IMR-90 (cell line): Measurements from ENCODE around the gene HACD2. TPM values are rescaled to one million over a fixed set of nuclear protein-coding genes. Genes with fewer than 3 reads are reported as not detected.

Experiments used
- ATAC-seq: fragments of 200-7000 bp; cut with Tn5 transposase; 2 replicates; pipeline ENCODE4 v1.9.1; 2020; ENCODE audit warnings: low read depth, mild to moderate bottlenecking, moderate library complexity
- BruUV-seq: library from RNA; stranded (reverse); fragments of 400-500 nt; replicated peaks from 2 replicates; lab custom pipeline; 2021; lab: Mats Ljungman, UMichigan
- CTCF ChIA-PET: fragments of 300-600 bp; formaldehyde crosslinking; extraction: SDS; loops from one replicate; lab custom pipeline; 2021; ENCODE audit warnings: antibody characterized with exemption; lab: Yijun Ruan, JAX
- POLR2A ChIA-PET: fragments of 300-600 bp; sonication (Branson Sonifier 250); formaldehyde crosslinking; loops from one replicate; lab custom pipeline; 2022; ENCODE audit warnings: antibody characterized with exemption; ENCODE audit not compliant: unreplicated experiment; lab: Charles Lee
- DNase-seq: peaks from one replicate; pipeline ENCODE4 v3.0.0; 2013
- H2AFZ ChIP-seq: replicated peaks from 2 replicates; pipeline ENCODE3; 2013; ENCODE audit warnings: low read length, mild to moderate bottlenecking; ENCODE audit not compliant: poor library complexity
- H2AK5ac ChIP-seq: 2 replicates; pipeline ENCODE4 v1.6.1; 2013; ENCODE audit warnings: low read depth, low read length, inconsistent platforms
- H2AK9ac ChIP-seq: replicated peaks from 2 replicates; pipeline ENCODE3; 2013; ENCODE audit warnings: mild to moderate bottlenecking, low read depth, low read length, moderate library complexity; ENCODE audit not compliant: poor library complexity
- H2BK120ac ChIP-seq: 2 replicates; pipeline ENCODE4 v1.6.1; 2013; ENCODE audit warnings: low read depth, low read length, inconsistent platforms
- H2BK15ac ChIP-seq: 3 replicates; pipeline ENCODE4 v1.6.1; 2013; ENCODE audit warnings: low read depth, low read length, inconsistent platforms
- H2BK20ac ChIP-seq: 2 replicates; pipeline ENCODE4 v1.6.1; 2013; ENCODE audit warnings: low read depth, mild to moderate bottlenecking, inconsistent platforms, low read length, moderate library complexity
- H2BK5ac ChIP-seq: 2 replicates; pipeline ENCODE4 v1.6.1; 2013; ENCODE audit warnings: mild to moderate bottlenecking, low read depth, low read length, inconsistent platforms; ENCODE audit not compliant: poor library complexity, severe bottlenecking
- H3K14ac ChIP-seq: replicated peaks from 2 replicates; pipeline ENCODE4 v1.6.1; 2013; ENCODE audit warnings: low read depth, low read length, inconsistent platforms
- H3K18ac ChIP-seq: 2 replicates; pipeline ENCODE4 v1.6.1; 2013; ENCODE audit warnings: low read depth, low read length, control low read depth
- H3K23ac ChIP-seq: 2 replicates; pipeline ENCODE4 v1.6.1; 2013; ENCODE audit warnings: low read depth, low read length, inconsistent platforms
- H3K27ac ChIP-seq: 2 replicates; pipeline ENCODE4 v1.5.1; 2013; ENCODE audit warnings: mild to moderate bottlenecking, control low read depth, low read length; ENCODE audit not compliant: insufficient read depth
- H3K27me3 ChIP-seq: 2 replicates; pipeline ENCODE4 v1.6.1; 2013; ENCODE audit warnings: low read length; ENCODE audit not compliant: control insufficient read depth, insufficient read depth
- H3K36me3 ChIP-seq: 2 replicates; pipeline ENCODE4 v1.6.1; 2013; ENCODE audit warnings: low read length, mixed read lengths; ENCODE audit not compliant: control insufficient read depth, insufficient read depth
- H3K4ac ChIP-seq: 2 replicates; pipeline ENCODE4 v1.6.1; 2013; ENCODE audit warnings: low read depth, low read length, inconsistent platforms
- H3K4me1 ChIP-seq: 2 replicates; pipeline ENCODE4 v1.6.1; 2013; ENCODE audit warnings: low read length, mixed read lengths; ENCODE audit not compliant: control insufficient read depth, insufficient read depth
- H3K4me2 ChIP-seq: 2 replicates; pipeline ENCODE4 v1.6.1; 2013; ENCODE audit warnings: low read depth, mild to moderate bottlenecking, control low read depth, low read length, moderate library complexity
- H3K4me3 ChIP-seq: 2 replicates; pipeline ENCODE4 v1.5.1; 2013; ENCODE audit warnings: low read depth, mild to moderate bottlenecking, control low read depth, low read length, moderate library complexity; ENCODE audit not compliant: insufficient read depth
- H3K56ac ChIP-seq: 2 replicates; pipeline ENCODE4 v1.6.1; 2013; ENCODE audit warnings: low read length, inconsistent platforms; ENCODE audit not compliant: insufficient read depth; ENCODE audit errors: extremely low read depth
- H3K79me1 ChIP-seq, 2 experiments: 2 replicates each; pipeline ENCODE4 v1.6.1; 2013; ENCODE audit warnings: low read length in 2 of 2, inconsistent platforms in 1 of 2, low read depth in 1 of 2
- H3K9ac ChIP-seq: 2 replicates; pipeline ENCODE4 v1.6.1; 2013; ENCODE audit warnings: low read depth, low read length, control low read depth
- H3K9me1 ChIP-seq: 2 replicates; pipeline ENCODE4 v1.6.1; 2013; ENCODE audit warnings: low read length, inconsistent platforms; ENCODE audit not compliant: insufficient read depth
- H3K9me3 ChIP-seq: 2 replicates; pipeline ENCODE4 v1.6.1; 2013; ENCODE audit warnings: low read length; ENCODE audit not compliant: control insufficient read depth, insufficient read depth
- H4K20me1 ChIP-seq: 2 replicates; pipeline ENCODE4 v1.6.1; 2013; ENCODE audit warnings: low read length, inconsistent platforms; ENCODE audit not compliant: insufficient read depth
- H4K5ac ChIP-seq: 2 replicates; pipeline ENCODE4 v1.6.1; 2013; ENCODE audit warnings: mild to moderate bottlenecking, low read depth, low read length, control low read depth
- H4K8ac ChIP-seq, 2 experiments: 2 replicates each; pipeline ENCODE4 v1.6.1; 2013; ENCODE audit warnings: low read depth in 2 of 2, low read length in 2 of 2, control low read depth in 1 of 2, inconsistent platforms in 1 of 2
- H4K91ac ChIP-seq: 2 replicates; pipeline ENCODE4 v1.6.1; 2013; ENCODE audit warnings: low read depth, low read length, inconsistent platforms; ENCODE audit not compliant: insufficient read depth
- BHLHE40 ChIP-seq: fragments of 150-350 bp; IDR thresholded peaks from 2 replicates; pipeline ENCODE4 v1.6.1; 2016; ENCODE audit warnings: mild to moderate bottlenecking, low read depth, low read length
- CEBPB ChIP-seq: IDR thresholded peaks from 2 replicates; pipeline ENCODE4 v1.6.1; 2012; ENCODE audit warnings: low read depth, low read length, improper control_type of control experiment
- CHD1 ChIP-seq: IDR thresholded peaks from 2 replicates; pipeline ENCODE4 v1.6.1; 2012; ENCODE audit warnings: low read depth, low read length, improper control_type of control experiment
- CTCF ChIP-seq: conservative IDR thresholded peaks from 2 replicates; pipeline ENCODE4 v1.5.1; 2012; ENCODE audit warnings: mild to moderate bottlenecking, low read depth, low read length, improper control_type of control experiment
- MAFK ChIP-seq: IDR thresholded peaks from 2 replicates; pipeline ENCODE4 v1.6.1; 2012; ENCODE audit warnings: low read depth, low read length, improper control_type of control experiment
- MAZ ChIP-seq: IDR thresholded peaks from 2 replicates; pipeline ENCODE4 v1.6.1; 2012; ENCODE audit warnings: low read depth, mild to moderate bottlenecking, low read length, improper control_type of control experiment, moderate library complexity, borderline replicate concordance
- NFE2L2 ChIP-seq: fragments of 150-350 bp; IDR thresholded peaks from 2 replicates; pipeline ENCODE4 v1.6.1; 2016; ENCODE audit warnings: low read depth, mild to moderate bottlenecking, low read length
- POLR2A ChIP-seq: IDR thresholded peaks from 2 replicates; pipeline ENCODE4 v1.6.1; 2012; ENCODE audit warnings: mild to moderate bottlenecking, low read depth, low read length
- RAD21 ChIP-seq: IDR thresholded peaks from 2 replicates; pipeline ENCODE4 v1.6.1; 2012; ENCODE audit warnings: low read length, improper control_type of control experiment
- RCOR1 ChIP-seq: IDR thresholded peaks from 2 replicates; pipeline ENCODE4 v1.6.1; 2012; ENCODE audit warnings: mild to moderate bottlenecking, low read length, improper control_type of control experiment; ENCODE audit not compliant: insufficient replicate concordance
- RFX5 ChIP-seq: IDR thresholded peaks from 2 replicates; pipeline ENCODE4 v1.8.0; 2012; ENCODE audit warnings: low read depth, mild to moderate bottlenecking, low read length, moderate library complexity
- USF2 ChIP-seq: fragments of 150-350 bp; IDR thresholded peaks from 2 replicates; pipeline ENCODE4 v1.6.1; 2017; ENCODE audit warnings: mild to moderate bottlenecking, antibody characterized with exemption, low read length, low read depth
- WGBS, 2 experiments: methylation state at CpG; one replicate each; pipeline versions ENCODE4 v1.1.5 to v1.1.7; 2013; ENCODE audit warnings: missing lambda C conversion rate in 2 of 2; ENCODE audit not compliant: insufficient read length in 1 of 2; ENCODE audit errors: extremely low coverage in 2 of 2; 5-methylcytosine and 5-hydroxymethylcytosine counted together
- dilution Hi-C: fragments of 300-500 bp; cut with HindIII; formaldehyde crosslinking; loops from one replicate; pipeline ENCODE4 v1.14.3; 2018; ENCODE audit warnings: low sequenced_read_pairs; ENCODE audit not compliant: unreplicated experiment
- in situ Hi-C: fragments of 300-500 bp; cut with MboI; formaldehyde crosslinking; loops from 3 replicates; pipeline ENCODE4 v1.14.3; 2019; ENCODE audit warnings: low sequenced_read_pairs, inconsistent platforms, mixed read lengths
- intact Hi-C: fragments of 100-400 bp; cut with micrococcal nuclease; formaldehyde crosslinking; loops from 2 replicates; pipeline ENCODE4 v1.10.0; 2022
- polyA plus RNA-seq, 3 experiments: library from polyadenylated mRNA; depleted of rRNA; stranded (reverse); fragments of >200 nt; gene quantifications; 2 replicates each; pipeline ENCODE4 v1.2.3, GENCODE V29; 2012; ENCODE audit warnings: low replicate concordance in 1 of 3
- total RNA-seq: library from RNA; depleted of rRNA; stranded (reverse); fragments of >200 nt; gene quantifications from 2 replicates; pipeline ENCODE4 v1.2.3, GENCODE V29; 2012

Gene HACD2
- total and polyA plus RNA-seq, 2 of the 4 experiments (the other 2 are of a cell fraction) = 21.5 to 22.6 TPM

DNA sequence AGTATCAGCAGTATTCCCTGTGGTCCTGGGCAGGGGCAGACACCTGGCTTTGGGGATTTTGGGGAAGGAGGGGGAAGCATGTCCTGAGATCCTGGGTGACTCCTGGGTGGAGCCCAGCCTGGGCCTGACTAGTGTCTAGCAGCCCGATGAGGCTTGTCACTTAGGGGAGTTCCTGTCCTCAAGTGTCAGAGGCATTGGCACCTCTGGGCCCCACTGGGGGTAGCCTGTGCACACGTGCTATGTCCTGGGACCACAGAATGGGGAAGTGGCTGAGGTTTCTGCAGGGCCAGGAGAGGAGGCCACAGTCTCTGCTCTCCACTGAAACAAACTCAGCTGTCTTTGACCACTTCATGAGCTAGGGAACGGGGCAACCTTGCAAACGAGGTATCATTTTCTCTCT lies 104.4 kb downstream of the HACD2 start:
- CTCF ChIA-PET = no interaction called here
- H3K56ac ChIP-seq = no peak overlapping the region
- H3K9me1 ChIP-seq = no peaks in the 10 kb centered on the region
- no peak overlapping the region for H2AK9ac ChIP-seq
- POLR2A ChIA-PET = no interaction called here
- no peak overlapping the region for H2BK15ac ChIP-seq
- no peak overlapping the region for H2BK20ac ChIP-seq
- no peak overlapping the region for H2BK5ac ChIP-seq
- in situ Hi-C loops (no loop called here), intact Hi-C loops (no loop called here), dilution Hi-C loops (no loop called here)
- WGBS, 2 experiments = no CpG with 5 or more reads among the region's 4 CpGs
- DNase-seq (no peak), ATAC-seq (no peak)
- no peak overlapping the region for H3K18ac ChIP-seq
- no peaks in the 10 kb centered on the region for H3K4me1 ChIP-seq
- BruUV-seq = no TSS peak
- no peak overlapping the region for H3K4ac ChIP-seq
- no peak overlapping the region for H3K23ac ChIP-seq
- no peak for TF ChIP-seq BHLHE40
- TF ChIP-seq USF2 = no peak
- TF ChIP-seq POLR2A = no peak
- TF ChIP-seq MAFK = no peak
- no peak for TF ChIP-seq RFX5
- TF ChIP-seq NFE2L2 = no peak
- TF ChIP-seq CTCF = no peak
- no peak for TF ChIP-seq RAD21
- TF ChIP-seq CEBPB = no peak
- no peak for TF ChIP-seq RCOR1
- no peak for TF ChIP-seq MAZ
- no peak for TF ChIP-seq CHD1
- H3K4me2 ChIP-seq = no peak overlapping the region
- no peak overlapping the region for H3K27ac ChIP-seq
- H4K91ac ChIP-seq = no peak overlapping the region
- no peaks in the 10 kb centered on the region for H4K20me1 ChIP-seq
- H2AK5ac ChIP-seq = no peak overlapping the region
- peaks cover 61% of the 10 kb centered on the region for H3K27me3 ChIP-seq
- H3K14ac ChIP-seq = no peak overlapping the region
- H3K36me3 ChIP-seq = no peaks in the 10 kb centered on the region
- H4K5ac ChIP-seq = no peak overlapping the region
- no peak overlapping the region for H2AFZ ChIP-seq
- no peak overlapping the region for H4K8ac ChIP-seq
- no peaks in the 10 kb centered on the region for H3K79me1 ChIP-seq
- H2BK120ac ChIP-seq = no peak overlapping the region
- no peak overlapping the region for H3K4me3 ChIP-seq
- no peak overlapping the region for H3K9ac ChIP-seq
- H3K9me3 ChIP-seq = no peaks in the 10 kb centered on the region
